ENCODE measurements around the gene PTPRD. TPM values are rescaled to one million over a fixed set of nuclear protein-coding genes. Genes with fewer than 3 reads are reported as not detected.

The PTPRD gene
- total RNA-seq, 1 donor from 2014 or later = 197 TPM

GRCh38 chr9:8863886-8864544 is 1748.8 kb downstream of the PTPRD start:
- Mint-ChIP-seq H3K4me3 (no peak overlapping the region), H3K27me3 (peaks cover 28% of the 10 kb centered on the region), H3K36me3 (no peaks in the 10 kb centered on the region), H3K9me3 (no peaks in the 10 kb centered on the region), H3K4me1 (ENCODE audit: unreplicated experiment) (peaks cover 22% of the 10 kb centered on the region), H3K27ac (no peak overlapping the region)
- no peak for DNase-seq (ENCODE audit: extremely low spot score, unreplicated experiment)
- no peak for TF ChIP-seq CTCF (conservative IDR thresholded peaks at IDR 0.05)

- DNase-seq (ENCODE audit: extremely low spot score, unreplicated experiment) = no peak
- Mint-ChIP-seq H3K9me3 (no peaks in the 10 kb centered on the region), H3K4me1 (ENCODE audit: unreplicated experiment) (peaks cover 23% of the 10 kb centered on the region), H3K27ac (no peak overlapping the region), H3K27me3 (peaks cover 31% of the 10 kb centered on the region), H3K36me3 (no peaks in the 10 kb centered on the region), H3K4me3 (no peak overlapping the region)
- TF ChIP-seq CTCF (conservative IDR thresholded peaks at IDR 0.05) = no peak
These were observed 1749.7 kb downstream of the PTPRD start for GRCh38 chr9:8863069-8863468.

GRCh38 chr9:8860925-8861324 is 1751.9 kb downstream of the PTPRD start:
- Mint-ChIP-seq H3K4me3 (no peak overlapping the region), H3K36me3 (no peaks in the 10 kb centered on the region), H3K27ac (no peak overlapping the region), H3K9me3 (no peaks in the 10 kb centered on the region), H3K4me1 (ENCODE audit: unreplicated experiment) (peaks cover 23% of the 10 kb centered on the region), H3K27me3 (peaks cover 42% of the 10 kb centered on the region)
- TF ChIP-seq CTCF (conservative IDR thresholded peaks at IDR 0.05) = peak; percentile 14
- no peak for DNase-seq (ENCODE audit: extremely low spot score, unreplicated experiment)

- peaks cover 46% of the 10 kb centered on the region for H3K27me3 Mint-ChIP-seq
- no peak for DNase-seq (ENCODE audit: extremely low spot score, unreplicated experiment)
- no peak for TF ChIP-seq CTCF (conservative IDR thresholded peaks at IDR 0.05)
- peak overlapping the region; percentile 90 for H3K4me3 Mint-ChIP-seq
- no peak overlapping the region for H3K27ac Mint-ChIP-seq
- H3K4me1 Mint-ChIP-seq (ENCODE audit: unreplicated experiment) = peaks cover 29% of the 10 kb centered on the region
- H3K36me3 Mint-ChIP-seq = no peaks in the 10 kb centered on the region
- H3K9me3 Mint-ChIP-seq = no peaks in the 10 kb centered on the region
These were observed 1752.7 kb downstream of the PTPRD start for GRCh38 chr9:8860086-8860485.

GRCh38 chr9:8859416-8859815 is 1753.4 kb downstream of the PTPRD start:
- no peak for DNase-seq (ENCODE audit: extremely low spot score, unreplicated experiment)
- Mint-ChIP-seq H3K9me3 (no peaks in the 10 kb centered on the region), H3K27ac (no peak overlapping the region), H3K4me3 (peak overlapping the region; percentile 90), H3K27me3 (peaks cover 51% of the 10 kb centered on the region), H3K4me1 (ENCODE audit: unreplicated experiment) (peaks cover 34% of the 10 kb centered on the region), H3K36me3 (no peaks in the 10 kb centered on the region)
- TF ChIP-seq CTCF (conservative IDR thresholded peaks at IDR 0.05) = no peak
